Body of pancreas (tissue), 4 donors: ENCODE data around the gene INPP5D. TPM values are rescaled to one million over a fixed set of nuclear protein-coding genes. Genes with fewer than 3 reads are reported as not detected.

Experiments
- ATAC-seq: fragments of 150-250 bp; one replicate; pipeline ENCODE4 v1.9.1; 2016
- DNase-seq, 4 donors: peaks; one replicate each; pipeline ENCODE4 v3.0.0-alpha.2; 2019
- H3K27ac ChIP-seq, 4 donors: fragments of 200-600 bp; sonication (generic); 1 replicate in 3 of 4; 2 replicates in 1 of 4; pipeline versions ENCODE4 v1.5.1 to v1.6.1; 2016 to 2019; ENCODE audit warnings: mild to moderate bottlenecking in 1 of 4, mixed read lengths in 1 of 4, moderate library complexity in 1 of 4
- H3K27me3 ChIP-seq, 2 donors: fragments of 200-600 bp; sonication (generic); one replicate each; pipeline ENCODE4 v1.6.0; 2016; ENCODE audit warnings: mild to moderate bottlenecking in 1 of 2
- H3K36me3 ChIP-seq, 2 donors: fragments of 200-600 bp; sonication (generic); replicated peaks in 1 of 2; 2 replicates each; pipeline ENCODE4 v1.5.1; 2016; ENCODE audit warnings: low read depth in 2 of 2; ENCODE audit not compliant: insufficient read depth in 1 of 2
- H3K4me1 ChIP-seq: fragments of 200-600 bp; sonication (generic); one replicate; pipeline ENCODE4 v1.6.0; 2016
- H3K4me3 ChIP-seq, 2 donors: fragments of 200-600 bp; sonication (generic); 1 replicate in 1 of 2; 2 replicates in 1 of 2; pipeline ENCODE4 v1.5.1; 2016 to 2019
- H3K9me3 ChIP-seq, 3 donors: fragments of 200-600 bp; sonication (generic); 1 replicate in 2 of 3; 2 replicates in 1 of 3; pipeline ENCODE4 v1.5.1; 2016
- CTCF ChIP-seq, 7 experiments: fragments of 450-650 bp in 4 of 7; fragments of 200-600 bp in 3 of 7; sonication (generic) in 3 of 7; IDR thresholded peaks; one replicate each; pipeline ENCODE4 v1.5.1; 2016 to 2019; ENCODE audit warnings: antibody characterized with exemption in 7 of 7
- POLR2A ChIP-seq, 3 donors: fragments of 450-650 bp; IDR thresholded peaks; one replicate each; pipeline ENCODE4 v1.6.1; 2016; ENCODE audit warnings: antibody characterized with exemption in 3 of 3, mild to moderate bottlenecking in 2 of 3
- WGBS, 2 donors: methylation state at CpG; one replicate each; pipeline ENCODE4 v1.1.5; 2017; 5-methylcytosine and 5-hydroxymethylcytosine counted together
- intact Hi-C: fragments of 100-400 bp; cut with DNase I; formaldehyde crosslinking; loops from one replicate; pipeline ENCODE4 v1.15.1; 2023
- total RNA-seq, 2 donors: library from RNA; depleted of rRNA; stranded (reverse); fragments of >200 nt; gene quantifications; one replicate each; pipeline ENCODE4 v1.1.0, GENCODE V29; 2016

Gene INPP5D
- total RNA-seq, 2 donors from 2014 or later = 0.99 to 8.8 TPM

- H3K9me3 ChIP-seq = no peaks in the 10 kb centered on the region
- 89% methylated on average over 11 to 18 of the region's 18 CpGs for WGBS, 2 donors
- ATAC-seq = no peak
- H3K27me3 ChIP-seq = no peaks in the 10 kb centered on the region
- no peaks in the 10 kb centered on the region for H3K36me3 ChIP-seq
- intact Hi-C loops = no loop called here
- no peak overlapping the region for H3K27ac ChIP-seq
- no peak for DNase-seq
- TF ChIP-seq CTCF (IDR thresholded peaks at IDR 0.05) (no peak), POLR2A (IDR thresholded peaks at IDR 0.05) (no peak)
- H3K4me3 ChIP-seq = no peak overlapping the region
- no peaks in the 10 kb centered on the region for H3K4me1 ChIP-seq
These were observed 37.0 kb upstream of the INPP5D start for GRCh38 chr2:233023007-233023760.

GRCh38 chr2:233023761-233024410 lies 36.3 kb upstream of the INPP5D start:
- TF ChIP-seq CTCF (IDR thresholded peaks at IDR 0.05) (no peak), POLR2A (IDR thresholded peaks at IDR 0.05) (no peak)
- Histone ChIP-seq H3K4me1 (no peaks in the 10 kb centered on the region), H3K27me3 (no peaks in the 10 kb centered on the region), H3K36me3 (no peaks in the 10 kb centered on the region), H3K9me3 (no peaks in the 10 kb centered on the region), H3K4me3 (no peak overlapping the region), H3K27ac (no peak overlapping the region)
- intact Hi-C loops = no loop called here
- WGBS, 2 donors = 78 to 81% methylated on average over 13 to 14 of the region's 14 CpGs
- DNase-seq (no peak), ATAC-seq (no peak)

GRCh38 chr2:233025706-233026105 lies 34.4 kb upstream of the INPP5D start:
- TF ChIP-seq POLR2A (IDR thresholded peaks at IDR 0.05) (no peak), CTCF (IDR thresholded peaks at IDR 0.05) (no peak)
- no peak for ATAC-seq

GRCh38 chr2:233026198-233026813 lies 33.8 kb upstream of the INPP5D start:
- no peak for ATAC-seq
- Histone ChIP-seq H3K27me3 (no peaks in the 10 kb centered on the region), H3K4me1 (no peaks in the 10 kb centered on the region), H3K27ac (no peak overlapping the region), H3K9me3 (no peaks in the 10 kb centered on the region), H3K36me3 (no peaks in the 10 kb centered on the region), H3K4me3 (no peak overlapping the region)
- 81 to 87% methylated on average over 4 of the region's 4 CpGs for WGBS, 2 donors
- no peak for TF ChIP-seq CTCF (IDR thresholded peaks at IDR 0.05)
- TF ChIP-seq POLR2A (IDR thresholded peaks at IDR 0.05) = no peak
- intact Hi-C loops = no loop called here
- no peak for DNase-seq

More at GRCh38 chr2:233025706-233026105, 34.4 kb upstream of the INPP5D start:
- Histone ChIP-seq H3K27ac (no peak overlapping the region), H3K27me3 (no peaks in the 10 kb centered on the region), H3K9me3 (no peaks in the 10 kb centered on the region), H3K4me3 (no peak overlapping the region), H3K36me3 (no peaks in the 10 kb centered on the region), H3K4me1 (no peaks in the 10 kb centered on the region)
- WGBS, 2 donors = 68 to 82% methylated on average over 7 of the region's 7 CpGs
- no peak for DNase-seq
- intact Hi-C loops = no loop called here
